Rectal smooth muscle tissue (tissue), 1 donor: ENCODE data around the gene MYL6B.

Experiments used
- H3K27ac ChIP-seq: one replicate; pipeline ENCODE4 v1.7.0; 2013; ENCODE audit warnings: low read depth, low read length, inconsistent platforms
- H3K27me3 ChIP-seq: one replicate; pipeline ENCODE4 v1.7.0; 2013; ENCODE audit warnings: low read length; ENCODE audit not compliant: control insufficient read depth, insufficient read depth
- H3K36me3 ChIP-seq: one replicate; pipeline ENCODE4 v1.7.0; 2013; ENCODE audit warnings: low read length; ENCODE audit not compliant: control insufficient read depth, insufficient read depth
- H3K4me1 ChIP-seq: one replicate; pipeline ENCODE4 v1.7.0; 2013; ENCODE audit warnings: low read length; ENCODE audit not compliant: control insufficient read depth, insufficient read depth
- H3K4me3 ChIP-seq: one replicate; pipeline ENCODE4 v1.7.0; 2013; ENCODE audit warnings: low read length
- H3K9ac ChIP-seq: one replicate; pipeline ENCODE4 v1.7.0; 2013; ENCODE audit warnings: low read length

MYL6B gene

DNA sequence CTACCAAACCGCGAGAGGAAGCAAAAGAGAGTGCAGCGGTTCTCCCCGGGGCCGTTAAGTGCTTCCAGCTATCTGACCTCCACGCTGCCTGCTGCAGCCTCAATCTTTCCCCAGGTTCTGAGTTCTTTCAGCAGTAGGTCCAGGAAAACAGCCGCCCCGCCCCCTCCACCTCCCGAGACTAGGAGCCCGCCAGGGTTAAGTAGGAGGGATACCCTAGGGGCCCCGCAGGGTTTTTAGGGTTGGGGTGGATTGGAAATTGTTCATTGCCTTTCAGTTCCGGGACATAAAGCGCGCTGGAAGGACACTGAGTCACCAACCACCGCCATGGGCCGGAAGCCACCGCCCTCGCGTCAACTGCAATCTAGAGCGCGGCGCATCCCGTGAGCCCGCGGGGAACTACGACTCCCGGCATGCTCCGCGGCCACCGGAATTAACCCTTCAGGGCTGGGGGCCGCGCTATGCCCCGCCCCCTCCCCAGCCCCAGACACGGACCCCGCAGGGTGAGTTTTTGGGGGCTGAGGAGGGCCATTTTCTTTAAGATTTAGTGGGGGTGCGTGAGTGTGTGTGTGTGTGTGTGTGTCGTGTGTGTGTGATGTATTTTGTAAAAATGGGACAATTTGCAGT is at the start of gene MYL6B:
TSS of gene MYL6B (plus strand) at position 456 of the 624 bp plus-strand sequence. CDS start 1,332 bp downstream, outside the sequence.
- Histone ChIP-seq H3K4me3 (peak within 1 kb of the TSS; percentile 60), H3K27ac (peak within 1 kb of the TSS; percentile 83), H3K9ac (peak within 1 kb of the TSS; percentile 79), H3K27me3 (no peaks in the 10 kb centered on the region), H3K36me3 (peaks cover 2% of the 10 kb centered on the region), H3K4me1 (peaks cover 9% of the 10 kb centered on the region)

DNA sequence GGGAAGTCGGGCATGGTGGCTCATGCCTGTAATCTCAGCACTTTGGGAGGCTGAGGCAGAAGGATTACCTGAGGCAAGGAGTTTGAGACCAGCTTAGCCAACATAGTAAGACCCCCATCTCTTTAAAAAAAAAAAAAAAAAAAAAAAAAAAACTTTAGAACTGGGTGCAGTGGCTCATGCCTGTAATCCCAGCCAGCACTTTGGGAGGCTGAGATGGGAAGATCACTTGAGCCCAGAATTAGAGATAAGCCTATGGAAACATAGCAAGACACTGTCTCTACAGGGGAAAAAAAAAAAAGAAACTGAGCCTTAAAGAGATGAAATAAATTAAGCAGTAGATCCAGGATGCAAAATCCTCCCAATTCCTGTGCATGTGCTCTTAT is 49.7 kb upstream of the MYL6B start:
- Histone ChIP-seq H3K9ac (no peak overlapping the region), H3K27me3 (no peaks in the 10 kb centered on the region), H3K4me3 (no peak overlapping the region), H3K36me3 (peaks cover 9% of the 10 kb centered on the region), H3K27ac (no peak overlapping the region), H3K4me1 (peaks cover 12% of the 10 kb centered on the region)

DNA sequence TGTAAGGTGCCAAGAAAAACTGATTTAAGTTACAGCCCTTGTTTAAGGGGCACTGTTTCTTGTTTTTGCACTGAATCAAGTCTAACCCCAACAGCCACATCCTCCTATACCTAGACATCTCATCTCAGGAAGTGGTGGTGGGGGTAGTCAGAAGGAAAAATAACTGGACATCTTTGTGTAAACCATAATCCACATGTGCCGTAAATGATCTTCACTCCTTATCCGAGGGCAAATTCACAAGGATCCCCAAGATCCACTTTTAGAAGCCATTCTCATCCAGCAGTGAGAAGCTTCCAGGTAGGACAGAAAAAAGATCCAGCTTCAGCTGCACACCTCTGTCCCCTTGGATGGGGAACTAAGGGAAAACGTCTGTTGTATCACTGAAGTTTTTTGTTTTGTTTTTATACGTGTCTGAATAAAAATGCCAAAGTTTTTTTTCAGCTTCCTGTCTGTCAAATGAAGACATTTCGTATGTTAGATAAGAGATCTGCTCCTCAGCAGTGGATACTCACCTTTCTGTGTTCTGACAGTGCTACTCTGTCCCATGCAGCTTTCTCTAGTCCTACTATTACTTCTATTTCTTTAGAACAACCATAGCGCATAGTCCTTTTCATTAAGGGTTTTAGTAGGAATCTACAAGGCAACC is 49.2 kb upstream of the MYL6B start:
- peaks cover 14% of the 10 kb centered on the region for H3K36me3 ChIP-seq
- H3K9ac ChIP-seq = peak overlapping the region; percentile 50
- peak overlapping the region; percentile 91 for H3K4me3 ChIP-seq
- peaks cover 12% of the 10 kb centered on the region for H3K4me1 ChIP-seq
- H3K27ac ChIP-seq = peak overlapping the region; percentile 75
- no peaks in the 10 kb centered on the region for H3K27me3 ChIP-seq

DNA sequence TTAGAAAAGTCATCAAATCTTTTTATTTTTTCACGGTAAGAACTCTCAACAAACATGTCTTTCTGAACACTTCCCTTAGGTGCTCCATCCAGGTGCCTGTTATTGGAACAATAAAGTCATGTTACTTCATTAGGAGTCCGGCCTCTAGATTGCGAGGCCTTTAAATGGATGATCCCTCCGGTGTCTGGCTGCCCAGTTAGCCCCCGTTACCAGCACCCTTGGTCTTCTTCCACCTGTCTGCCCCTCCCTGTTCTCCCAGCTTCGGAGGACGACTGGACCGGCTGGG is 48.6 kb upstream of the MYL6B start:
- H3K36me3 ChIP-seq = peaks cover 18% of the 10 kb centered on the region
- H3K4me3 ChIP-seq = peak overlapping the region; percentile 91
- H3K4me1 ChIP-seq = peaks cover 12% of the 10 kb centered on the region
- H3K27ac ChIP-seq = peak overlapping the region; percentile 75
- H3K27me3 ChIP-seq = no peaks in the 10 kb centered on the region
- peak overlapping the region; percentile 50 for H3K9ac ChIP-seq

DNA sequence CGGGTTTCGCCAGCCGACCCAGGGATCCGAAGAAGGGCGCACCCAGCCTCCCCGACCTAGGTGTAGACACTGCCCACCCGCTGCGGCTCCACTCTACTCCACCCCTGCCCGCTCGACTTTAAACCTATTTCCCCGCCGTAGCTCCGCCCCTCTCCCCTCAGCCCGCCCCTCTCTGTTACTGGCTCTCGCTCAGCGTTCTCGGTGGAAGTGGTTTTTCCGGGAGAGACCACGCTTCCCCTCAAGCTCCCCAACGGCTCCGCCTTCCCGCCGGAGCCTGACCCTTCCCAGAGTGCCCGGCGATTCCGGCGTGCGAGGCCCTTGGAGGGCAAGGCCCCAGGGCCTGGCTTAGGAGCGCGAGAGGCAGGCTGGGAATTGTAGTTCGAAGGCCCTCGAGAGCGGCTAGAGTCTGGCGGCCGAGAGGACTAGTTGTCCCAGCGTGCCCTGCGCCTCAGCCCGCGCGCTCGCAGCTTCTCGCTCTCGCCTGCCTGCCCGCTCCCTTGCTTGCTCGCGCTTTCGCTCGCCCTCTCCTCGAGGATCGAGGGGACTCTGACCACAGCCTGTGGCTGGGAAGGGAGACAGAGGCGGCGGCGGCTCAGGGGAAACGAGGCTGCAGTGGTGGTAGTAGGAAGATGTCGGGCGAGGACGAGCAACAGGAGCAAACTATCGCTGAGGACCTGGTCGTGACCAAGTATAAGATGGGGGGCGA is 48.1 kb upstream of the MYL6B start, which contains the start of gene PA2G4:
TSS of gene PA2G4 (plus strand) at position 451 of the 706 bp plus-strand sequence. CDS start at position 630, 179 bp downstream.
- Histone ChIP-seq H3K4me3 (peak within 1 kb of the TSS; percentile 91), H3K9ac (peak within 1 kb of the TSS; percentile 50), H3K27ac (peak within 1 kb of the TSS; percentile 75), H3K36me3 (peaks cover 18% of the 10 kb centered on the region), H3K27me3 (no peaks in the 10 kb centered on the region), H3K4me1 (peaks cover 12% of the 10 kb centered on the region)

DNA sequence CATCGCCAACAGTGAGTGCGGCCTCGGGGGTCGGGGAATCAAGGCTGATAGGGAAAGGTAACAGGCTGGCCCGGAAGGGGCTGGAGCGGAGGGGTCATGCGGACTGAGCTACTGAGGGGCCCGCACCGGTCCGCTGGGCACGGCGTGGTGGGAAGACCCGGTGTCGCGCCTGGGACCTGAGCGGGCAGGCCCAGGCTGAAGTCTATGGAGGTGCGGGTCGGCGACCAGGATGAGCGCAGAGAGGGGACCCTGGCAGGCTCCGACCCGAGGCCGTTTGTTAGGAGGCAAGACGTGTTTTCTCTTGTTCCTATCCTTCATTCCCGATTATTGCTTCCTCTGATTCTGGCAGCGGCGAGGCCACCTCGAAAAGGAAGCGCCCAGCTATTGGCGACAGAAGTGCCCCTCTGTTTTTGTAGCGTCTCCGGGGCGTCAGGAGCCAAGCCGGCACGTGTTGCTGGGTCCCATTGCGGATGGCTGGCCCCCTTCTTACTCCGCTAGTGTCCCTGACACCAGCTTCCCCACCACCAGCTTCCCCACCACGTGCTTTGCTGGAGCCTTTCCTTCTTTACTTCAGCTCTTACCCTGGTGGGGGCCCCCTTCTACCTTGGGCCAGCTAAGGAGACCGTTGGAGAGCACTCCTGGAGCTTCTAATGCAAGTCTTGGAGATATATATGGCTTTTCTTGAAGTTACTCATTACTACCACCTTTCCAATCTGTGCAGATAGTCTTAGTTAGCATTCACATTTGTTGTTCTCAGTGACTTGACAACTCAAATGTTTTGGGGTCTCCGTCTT is 47.4 kb upstream of the MYL6B start:
- peaks cover 12% of the 10 kb centered on the region for H3K4me1 ChIP-seq
- H3K27me3 ChIP-seq = no peaks in the 10 kb centered on the region
- H3K4me3 ChIP-seq = peak overlapping the region; percentile 91
- peak overlapping the region; percentile 46 for H3K9ac ChIP-seq
- peaks cover 21% of the 10 kb centered on the region for H3K36me3 ChIP-seq
- H3K27ac ChIP-seq = peak overlapping the region; percentile 75

DNA sequence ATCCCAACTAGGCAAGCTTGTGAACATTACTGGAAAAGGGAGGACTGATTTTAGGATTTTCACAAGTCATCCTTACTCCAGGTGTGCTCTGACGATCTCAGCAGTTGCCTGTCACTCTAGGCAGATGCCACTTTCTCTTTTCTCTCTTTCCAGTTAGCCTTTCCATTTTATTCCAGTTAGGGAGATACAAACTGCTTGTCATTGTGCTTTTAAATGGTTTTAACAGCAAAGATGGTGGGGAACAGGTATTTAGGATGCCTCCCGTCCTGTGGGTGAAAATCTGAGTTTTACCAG is 46.8 kb upstream of the MYL6B start:
- Histone ChIP-seq H3K4me3 (peak overlapping the region; percentile 91), H3K27me3 (no peaks in the 10 kb centered on the region), H3K27ac (no peak overlapping the region), H3K4me1 (peaks cover 12% of the 10 kb centered on the region), H3K36me3 (peaks cover 26% of the 10 kb centered on the region), H3K9ac (peak overlapping the region; percentile 46)

DNA sequence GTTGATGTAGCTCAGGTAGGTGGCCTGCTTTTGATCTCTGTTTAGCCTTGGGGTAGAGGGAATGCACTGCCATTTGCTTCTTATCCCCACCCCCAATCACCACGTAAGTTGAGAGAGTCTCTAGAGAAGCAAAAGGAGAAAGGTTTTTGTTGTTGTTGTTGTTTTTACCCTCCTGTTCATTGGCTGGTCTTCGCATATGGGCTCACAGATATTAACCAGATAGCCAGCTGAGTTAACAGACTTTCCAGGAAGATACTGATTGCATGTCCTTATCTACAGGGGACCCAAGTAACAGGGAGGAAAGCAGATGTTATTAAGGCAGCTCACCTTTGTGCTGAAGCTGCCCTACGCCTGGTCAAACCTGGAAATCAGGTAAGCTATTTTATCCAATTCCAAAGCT is 45.1 kb upstream of the MYL6B start:
- peaks cover 35% of the 10 kb centered on the region for H3K36me3 ChIP-seq
- H3K9ac ChIP-seq = no peak overlapping the region
- H3K4me1 ChIP-seq = peaks cover 12% of the 10 kb centered on the region
- no peaks in the 10 kb centered on the region for H3K27me3 ChIP-seq
- H3K27ac ChIP-seq = no peak overlapping the region
- H3K4me3 ChIP-seq = no peak overlapping the region

DNA sequence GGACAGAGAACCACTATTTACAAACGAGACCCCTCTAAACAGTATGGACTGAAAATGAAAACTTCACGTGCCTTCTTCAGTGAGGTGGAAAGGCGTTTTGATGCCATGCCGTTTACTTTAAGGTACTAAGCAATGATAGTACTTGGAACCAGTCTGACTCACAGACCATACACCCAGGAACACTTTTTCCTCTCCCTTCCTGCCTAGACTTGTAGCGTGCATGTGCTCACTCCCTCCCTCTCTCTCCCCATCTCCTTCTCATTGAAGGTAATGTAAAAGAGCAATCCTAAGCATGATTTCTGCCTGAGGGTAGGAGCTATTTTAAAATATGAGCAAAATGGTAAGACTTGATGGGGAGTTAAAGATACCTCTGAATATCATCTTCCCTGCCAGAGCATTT is 41.8 kb upstream of the MYL6B start:
- Histone ChIP-seq H3K9ac (no peak overlapping the region), H3K4me3 (no peak overlapping the region), H3K27me3 (no peaks in the 10 kb centered on the region), H3K4me1 (peaks cover 7% of the 10 kb centered on the region), H3K36me3 (peaks cover 41% of the 10 kb centered on the region), H3K27ac (no peak overlapping the region)

DNA sequence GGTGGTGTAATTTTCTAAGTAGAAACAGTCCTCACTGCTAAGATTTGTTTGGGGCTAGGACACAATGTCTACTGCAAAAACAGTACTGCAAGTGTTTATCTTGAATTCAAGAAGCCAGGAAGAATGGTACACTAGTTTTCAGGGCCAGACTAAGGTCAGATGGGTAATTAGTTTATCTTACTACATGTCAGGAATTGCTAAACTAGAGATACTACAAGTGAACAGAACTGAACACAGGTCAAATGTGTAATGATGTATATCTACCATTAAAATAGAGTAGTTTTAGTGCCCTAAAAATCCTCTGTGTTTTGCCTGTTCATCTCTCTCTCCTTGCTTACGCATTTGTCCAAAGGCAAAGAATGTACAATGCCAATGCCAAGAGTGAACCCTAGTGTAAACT is 38.3 kb upstream of the MYL6B start:
- H3K4me1 ChIP-seq = peaks cover 10% of the 10 kb centered on the region
- H3K4me3 ChIP-seq = no peak overlapping the region
- H3K27ac ChIP-seq = no peak overlapping the region
- H3K27me3 ChIP-seq = no peaks in the 10 kb centered on the region
- H3K9ac ChIP-seq = no peak overlapping the region
- peaks cover 23% of the 10 kb centered on the region for H3K36me3 ChIP-seq

DNA sequence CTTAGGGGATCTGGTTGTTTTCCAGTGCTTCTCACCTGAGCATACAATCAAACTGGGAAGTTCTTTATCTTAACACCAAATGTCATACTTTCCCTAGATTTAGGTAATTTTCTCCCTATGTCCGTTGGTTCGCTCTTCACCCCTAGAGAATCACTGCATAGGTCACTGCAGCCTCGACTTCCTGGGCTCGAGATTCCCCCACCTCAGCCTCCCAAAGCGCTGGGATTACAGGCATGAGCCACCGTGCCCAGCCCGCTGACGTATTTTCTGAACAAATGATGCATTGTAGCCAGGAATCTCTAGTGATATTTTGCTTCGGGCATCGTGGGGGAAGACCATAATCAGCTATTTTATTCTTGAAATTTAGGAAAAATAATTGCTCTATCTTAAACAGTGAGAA is 37.1 kb upstream of the MYL6B start:
- Histone ChIP-seq H3K27ac (peak overlapping the region; percentile 95), H3K4me1 (peaks cover 17% of the 10 kb centered on the region), H3K36me3 (peaks cover 17% of the 10 kb centered on the region), H3K4me3 (peak overlapping the region; percentile 87), H3K27me3 (no peaks in the 10 kb centered on the region), H3K9ac (no peak overlapping the region)
